GM23338 (cell line): ENCODE data around the gene DOK7. TPM values are rescaled to one million over a fixed set of nuclear protein-coding genes. Genes with fewer than 3 reads are reported as not detected.

Source experiments
- ATAC-seq: fragments of 200-7000 bp; cut with Tn5 transposase; 3 replicates; pipeline ENCODE4 v1.9.1; 2020
- DNase-seq: peaks from one replicate; pipeline ENCODE4 v3.0.0-alpha.2; 2015; ENCODE audit warnings: low spot score
- H2AFZ ChIP-seq: fragments of 200-600 bp; sonication (generic); 2 replicates; pipeline ENCODE4 v1.8.0; 2016; ENCODE audit warnings: antibody characterized with exemption, mild to moderate bottlenecking, moderate library complexity
- H3F3A ChIP-seq: fragments of 200-600 bp; sonication (generic); replicated peaks from 2 replicates; pipeline ENCODE4 v1.8.0; 2017; ENCODE audit warnings: antibody characterized with exemption, mixed run types, low read depth
- H3K27ac ChIP-seq: fragments of 200-600 bp; sonication (generic); 2 replicates; pipeline ENCODE4 v1.6.1; 2016; ENCODE audit warnings: low read depth
- H3K27me3 ChIP-seq: fragments of 200-600 bp; sonication (generic); 2 replicates; pipeline ENCODE4 v1.8.0; 2016; ENCODE audit warnings: mild to moderate bottlenecking, mixed run types, moderate library complexity; ENCODE audit not compliant: insufficient read depth
- H3K36me3 ChIP-seq: fragments of 200-600 bp; sonication (generic); 2 replicates; pipeline ENCODE4 v1.8.0; 2016; ENCODE audit warnings: mild to moderate bottlenecking; ENCODE audit not compliant: insufficient read depth
- H3K4me1 ChIP-seq: fragments of 200-600 bp; sonication (generic); 2 replicates; pipeline ENCODE4 v1.8.0; 2016; ENCODE audit warnings: mild to moderate bottlenecking, moderate library complexity; ENCODE audit not compliant: insufficient read depth
- H3K4me2 ChIP-seq: fragments of 200-600 bp; sonication (generic); 2 replicates; pipeline ENCODE4 v1.7.1; 2017; ENCODE audit warnings: mixed run types
- H3K4me3 ChIP-seq: fragments of 200-600 bp; sonication (generic); 2 replicates; pipeline ENCODE4 v1.6.1; 2016; ENCODE audit warnings: mixed run types
- H3K79me2 ChIP-seq: fragments of 200-600 bp; sonication (generic); replicated peaks from 2 replicates; pipeline ENCODE4 v1.8.0; 2017; ENCODE audit warnings: mild to moderate bottlenecking; ENCODE audit not compliant: insufficient read depth
- H3K9me2 ChIP-seq: fragments of 200-600 bp; sonication (generic); 2 replicates; pipeline ENCODE4 v1.8.0; 2017; ENCODE audit not compliant: insufficient read depth
- H4K20me1 ChIP-seq: fragments of 200-600 bp; sonication (generic); replicated peaks from 2 replicates; pipeline ENCODE4 v1.8.0; 2017; ENCODE audit warnings: mild to moderate bottlenecking; ENCODE audit not compliant: insufficient read depth
- H3K27ac Mint-ChIP-seq: 2 replicates; pipeline ENCODE4 v1.8.0; 2020; ENCODE audit warnings: inconsistent platforms, mild to moderate bottlenecking, moderate library complexity, mixed read lengths
- H3K27me3 Mint-ChIP-seq: 3 replicates; pipeline ENCODE4 v1.8.0; 2022; ENCODE audit warnings: low read depth, mild to moderate bottlenecking, moderate library complexity, mixed read lengths, inconsistent platforms; ENCODE audit not compliant: insufficient read depth, poor library complexity
- H3K36me3 Mint-ChIP-seq: 3 replicates; pipeline ENCODE4 v1.8.0; 2021; ENCODE audit warnings: low read depth, mild to moderate bottlenecking, inconsistent platforms, moderate library complexity, mixed read lengths
- H3K4me1 Mint-ChIP-seq: 3 replicates; pipeline ENCODE4 v1.8.0; 2020; ENCODE audit warnings: mild to moderate bottlenecking, inconsistent platforms, mixed read lengths
- H3K4me3 Mint-ChIP-seq: 3 replicates; pipeline ENCODE4 v1.8.0; 2021; ENCODE audit warnings: moderate library complexity, mild to moderate bottlenecking, inconsistent platforms, mixed read lengths
- H3K9me3 Mint-ChIP-seq: 3 replicates; pipeline ENCODE4 v1.8.0; 2020; ENCODE audit warnings: moderate library complexity, mild to moderate bottlenecking, inconsistent platforms, mixed read lengths
- CREB1 ChIP-seq: fragments of 250-450 bp; sonication (Bioruptor Pico); IDR thresholded peaks from 2 replicates; pipeline ENCODE4 v1.5.0; 2020; ENCODE audit warnings: low read depth, mild to moderate bottlenecking, moderate library complexity
- ETS1 ChIP-seq: IDR thresholded peaks from 2 replicates; pipeline ENCODE4 v1.6.1; 2016; ENCODE audit warnings: antibody characterized with exemption
- EZH2 ChIP-seq: fragments of 200-600 bp; sonication (generic); IDR thresholded peaks from one replicate; pipeline ENCODE4 v1.8.0; 2017; ENCODE audit warnings: antibody characterized with exemption, mild to moderate bottlenecking, low read depth; ENCODE audit not compliant: unreplicated experiment
- EZH2phosphoT487 ChIP-seq: fragments of 200-600 bp; sonication (generic); IDR thresholded peaks from one replicate; pipeline ENCODE4 v1.8.1; 2018; ENCODE audit warnings: antibody characterized with exemption; ENCODE audit not compliant: unreplicated experiment
- JUNB ChIP-seq: IDR thresholded peaks from one replicate; pipeline ENCODE4 v1.6.1; 2016; ENCODE audit warnings: antibody characterized with exemption; ENCODE audit not compliant: unreplicated experiment
- NANOG ChIP-seq: IDR thresholded peaks from 2 replicates; pipeline ENCODE4 v1.6.1; 2016; ENCODE audit warnings: antibody characterized with exemption, borderline replicate concordance
- POLR2AphosphoS5 ChIP-seq: IDR thresholded peaks from 2 replicates; pipeline ENCODE4 v1.6.1; 2016; ENCODE audit warnings: antibody characterized with exemption, low read depth
- STAT1 ChIP-seq: IDR thresholded peaks from one replicate; pipeline ENCODE4 v1.6.1; 2016; ENCODE audit warnings: antibody characterized with exemption; ENCODE audit not compliant: unreplicated experiment
- ZNF114 ChIP-seq: fragments of 250-450 bp; sonication (Bioruptor Pico); IDR thresholded peaks from 2 replicates; pipeline ENCODE4 v1.5.0; 2020; ENCODE audit warnings: mild to moderate bottlenecking, moderate library complexity
- ZNF331 ChIP-seq: fragments of 250-450 bp; sonication (Bioruptor Pico); IDR thresholded peaks from 2 replicates; pipeline ENCODE4 v1.5.0; 2020; ENCODE audit warnings: low read depth, mild to moderate bottlenecking, moderate library complexity
- ZNF462 ChIP-seq: fragments of 250-450 bp; sonication (Bioruptor Pico); IDR thresholded peaks from 2 replicates; pipeline ENCODE4 v1.5.0; 2020; ENCODE audit warnings: mild to moderate bottlenecking, moderate library complexity
- polyA plus RNA-seq: library from polyadenylated mRNA; unstranded; fragments of >200 nt; fragmentation: Nextera tagmentation; extraction: Ambion mirVana; gene quantifications from 2 replicates; pipeline ENCODE4 v1.2.1, GENCODE V29; 2016
- total RNA-seq: library from RNA; depleted of rRNA; stranded (reverse); fragments of >200 nt; shearing (Covaris generic); gene quantifications from 2 replicates; pipeline ENCODE4 v1.2.3, GENCODE V29; 2014
- TF ChIP-seq, protein P1 (sequence below): IDR thresholded peaks from one replicate; pipeline ENCODE4 v1.6.1; 2018; ENCODE audit warnings: antibody characterized with exemption; ENCODE audit not compliant: unreplicated experiment
- TF ChIP-seq, protein P2 (sequence below), 2 experiments: fragments of 200-600 bp in 1 of 2; sonication (generic) in 1 of 2; conservative IDR thresholded peaks; 2 replicates each; pipeline versions ENCODE4 v1.5.1 to v1.6.1; 2016 to 2017; ENCODE audit warnings: antibody characterized with exemption in 2 of 2, low read depth in 2 of 2, mild to moderate bottlenecking in 2 of 2, moderate library complexity in 1 of 2

DOK7 gene
- total and polyA plus RNA-seq, 2 experiments from 2014 or later: 0.34 to 0.52 TPM

DNA sequence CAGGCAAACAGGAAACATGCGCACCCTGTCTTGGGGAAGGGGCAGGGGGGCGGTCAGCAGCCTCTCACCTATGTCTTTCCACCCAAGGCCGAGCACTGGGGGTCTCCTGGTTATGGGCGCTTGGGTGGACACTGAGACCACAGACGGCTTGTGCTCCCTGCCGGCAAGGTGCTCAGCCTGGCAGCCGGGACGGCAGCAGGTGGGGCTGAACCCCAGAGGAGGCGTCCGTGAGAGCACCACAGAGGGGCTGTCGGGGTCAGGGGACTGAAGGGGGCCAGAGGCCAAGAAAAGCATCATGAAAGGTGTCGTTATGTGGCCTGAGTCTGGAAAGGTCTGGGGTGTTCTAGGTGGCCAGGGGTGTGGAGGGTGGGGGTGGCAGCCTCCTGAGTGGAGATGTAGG is 19.6 kb downstream of the DOK7 start:
- no peak for DNase-seq
- Histone ChIP-seq H3K4me2 (no peak overlapping the region), H3K36me3 (no peaks in the 10 kb centered on the region), H3K27me3 (peaks cover 82% of the 10 kb centered on the region), H3K4me3 (no peak overlapping the region), H3K27ac (no peak overlapping the region), H3K4me1 (peaks cover 21% of the 10 kb centered on the region), H4K20me1 (no peaks in the 10 kb centered on the region; the same call in 1 of the 2 replicates), H3K79me2 (no peaks in the 10 kb centered on the region), H3F3A (peaks cover 4% of the 10 kb centered on the region; the same call in 1 of the 2 replicates), H3K9me2 (no peaks in the 10 kb centered on the region), H2AFZ (no peak overlapping the region)
- no peaks in the 10 kb centered on the region for H3K36me3 Mint-ChIP-seq
- H3K27ac Mint-ChIP-seq: no peak overlapping the region
- no peak for ATAC-seq
- TF ChIP-seq EZH2 (no peak), ZNF462 (CRISPR knock-in tag) (no peak), ZNF331 (CRISPR knock-in tag) (no peak), ZNF114 (CRISPR knock-in tag) (no peak), EZH2phosphoT487 (no peak), ETS1 (no peak), POLR2AphosphoS5 (no peak), CREB1 (CRISPR knock-in tag) (no peak), STAT1 (no peak), NANOG (no peak), JUNB (no peak)
- TF ChIP-seq, protein P1, sequence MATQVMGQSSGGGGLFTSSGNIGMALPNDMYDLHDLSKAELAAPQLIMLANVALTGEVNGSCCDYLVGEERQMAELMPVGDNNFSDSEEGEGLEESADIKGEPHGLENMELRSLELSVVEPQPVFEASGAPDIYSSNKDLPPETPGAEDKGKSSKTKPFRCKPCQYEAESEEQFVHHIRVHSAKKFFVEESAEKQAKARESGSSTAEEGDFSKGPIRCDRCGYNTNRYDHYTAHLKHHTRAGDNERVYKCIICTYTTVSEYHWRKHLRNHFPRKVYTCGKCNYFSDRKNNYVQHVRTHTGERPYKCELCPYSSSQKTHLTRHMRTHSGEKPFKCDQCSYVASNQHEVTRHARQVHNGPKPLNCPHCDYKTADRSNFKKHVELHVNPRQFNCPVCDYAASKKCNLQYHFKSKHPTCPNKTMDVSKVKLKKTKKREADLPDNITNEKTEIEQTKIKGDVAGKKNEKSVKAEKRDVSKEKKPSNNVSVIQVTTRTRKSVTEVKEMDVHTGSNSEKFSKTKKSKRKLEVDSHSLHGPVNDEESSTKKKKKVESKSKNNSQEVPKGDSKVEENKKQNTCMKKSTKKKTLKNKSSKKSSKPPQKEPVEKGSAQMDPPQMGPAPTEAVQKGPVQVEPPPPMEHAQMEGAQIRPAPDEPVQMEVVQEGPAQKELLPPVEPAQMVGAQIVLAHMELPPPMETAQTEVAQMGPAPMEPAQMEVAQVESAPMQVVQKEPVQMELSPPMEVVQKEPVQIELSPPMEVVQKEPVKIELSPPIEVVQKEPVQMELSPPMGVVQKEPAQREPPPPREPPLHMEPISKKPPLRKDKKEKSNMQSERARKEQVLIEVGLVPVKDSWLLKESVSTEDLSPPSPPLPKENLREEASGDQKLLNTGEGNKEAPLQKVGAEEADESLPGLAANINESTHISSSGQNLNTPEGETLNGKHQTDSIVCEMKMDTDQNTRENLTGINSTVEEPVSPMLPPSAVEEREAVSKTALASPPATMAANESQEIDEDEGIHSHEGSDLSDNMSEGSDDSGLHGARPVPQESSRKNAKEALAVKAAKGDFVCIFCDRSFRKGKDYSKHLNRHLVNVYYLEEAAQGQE: no peak
- TF ChIP-seq, protein P2, sequence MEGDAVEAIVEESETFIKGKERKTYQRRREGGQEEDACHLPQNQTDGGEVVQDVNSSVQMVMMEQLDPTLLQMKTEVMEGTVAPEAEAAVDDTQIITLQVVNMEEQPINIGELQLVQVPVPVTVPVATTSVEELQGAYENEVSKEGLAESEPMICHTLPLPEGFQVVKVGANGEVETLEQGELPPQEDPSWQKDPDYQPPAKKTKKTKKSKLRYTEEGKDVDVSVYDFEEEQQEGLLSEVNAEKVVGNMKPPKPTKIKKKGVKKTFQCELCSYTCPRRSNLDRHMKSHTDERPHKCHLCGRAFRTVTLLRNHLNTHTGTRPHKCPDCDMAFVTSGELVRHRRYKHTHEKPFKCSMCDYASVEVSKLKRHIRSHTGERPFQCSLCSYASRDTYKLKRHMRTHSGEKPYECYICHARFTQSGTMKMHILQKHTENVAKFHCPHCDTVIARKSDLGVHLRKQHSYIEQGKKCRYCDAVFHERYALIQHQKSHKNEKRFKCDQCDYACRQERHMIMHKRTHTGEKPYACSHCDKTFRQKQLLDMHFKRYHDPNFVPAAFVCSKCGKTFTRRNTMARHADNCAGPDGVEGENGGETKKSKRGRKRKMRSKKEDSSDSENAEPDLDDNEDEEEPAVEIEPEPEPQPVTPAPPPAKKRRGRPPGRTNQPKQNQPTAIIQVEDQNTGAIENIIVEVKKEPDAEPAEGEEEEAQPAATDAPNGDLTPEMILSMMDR (conservative IDR thresholded peaks at IDR 0.05; ENCODE audit: low read depth in 2 of 2): no peak
- no peaks in the 10 kb centered on the region for H3K9me3 Mint-ChIP-seq
- H3K4me1 Mint-ChIP-seq: peaks cover 20% of the 10 kb centered on the region
- peaks cover 68% of the 10 kb centered on the region for H3K27me3 Mint-ChIP-seq
- no peak overlapping the region for H3K4me3 Mint-ChIP-seq
